Fibroblast of skin of right biceps (primary cell): ENCODE data around the gene RNU7-1.

Experiments used
- DNase-seq: peaks from one replicate; pipeline ENCODE4 v3.0.0-alpha.2; 2013

The RNU7-1 gene

GRCh38 chr12:6954316-6955107 lies 10.9 kb downstream of the RNU7-1 start:
- no peak for DNase-seq

GRCh38 chr12:6955108-6956020 lies 11.7 kb downstream of the RNU7-1 start:
- DNase-seq = no peak

- no peak for DNase-seq
Measured at GRCh38 chr12:6956021-6956727, 12.6 kb downstream of the RNU7-1 start.

- no peak for DNase-seq
Measured at GRCh38 chr12:6957151-6957701, 13.6 kb downstream of the RNU7-1 start.

- DNase-seq = no peak
Measured at GRCh38 chr12:6957741-6958608, 14.4 kb downstream of the RNU7-1 start.

- no peak for DNase-seq
Measured at GRCh38 chr12:6958609-6959057, 15.0 kb downstream of the RNU7-1 start.

GRCh38 chr12:6959058-6959804 lies 15.6 kb downstream of the RNU7-1 start:
- DNase-seq = no peak

- no peak for DNase-seq
Measured at GRCh38 chr12:6959805-6960592, 16.4 kb downstream of the RNU7-1 start.

GRCh38 chr12:6960593-6961277 lies 17.1 kb downstream of the RNU7-1 start:
- peak; percentile 42 for DNase-seq

GRCh38 chr12:6961278-6961694 lies 17.7 kb downstream of the RNU7-1 start:
- DNase-seq = peak; percentile 28

- DNase-seq = peak; percentile 89
Measured at GRCh38 chr12:6961695-6962284, 18.2 kb downstream of the RNU7-1 start.

GRCh38 chr12:6962285-6963015 lies 18.8 kb downstream of the RNU7-1 start:
- no peak for DNase-seq

GRCh38 chr12:6963016-6963731 lies 19.6 kb downstream of the RNU7-1 start:
- DNase-seq = no peak

- DNase-seq = no peak
Measured at GRCh38 chr12:6963791-6964413, 20.3 kb downstream of the RNU7-1 start.

GRCh38 chr12:6964605-6965025 lies 21.0 kb downstream of the RNU7-1 start:
- no peak for DNase-seq

GRCh38 chr12:6965026-6965661 lies 21.5 kb downstream of the RNU7-1 start:
- DNase-seq = peak; percentile 78

GRCh38 chr12:6965714-6966113 lies 22.1 kb downstream of the RNU7-1 start:
- DNase-seq = no peak
